Endothelial cell of umbilical vein (primary cell): ENCODE results near the gene AQP1. TPM values are rescaled to one million over a fixed set of nuclear protein-coding genes. Genes with fewer than 3 reads are reported as not detected.

Experiments
- BruUV-seq: library from RNA; stranded (reverse); fragments of 400-500 nt; replicated peaks from 2 replicates; lab custom pipeline; 2021; lab: Mats Ljungman, UMichigan
- CTCF ChIA-PET: fragments of 300-600, 350-600 bp; sonication (Branson Sonifier 250); formaldehyde crosslinking; loops from one replicate; lab custom pipeline; 2021; ENCODE audit warnings: antibody characterized with exemption, inconsistent platforms; lab: Charles Lee
- POLR2A ChIA-PET: fragments of 300-600, 350-600 bp; sonication (Branson Sonifier 250); formaldehyde crosslinking; loops from one replicate; lab custom pipeline; 2021; ENCODE audit warnings: antibody characterized with exemption, inconsistent platforms; lab: Charles Lee
- DNase-seq: peaks from one replicate; pipeline ENCODE4 v3.0.0-alpha.2; 2011; ENCODE audit warnings: low read depth, low spot score
- FAIRE-seq: peaks from 2 replicates; lab custom pipeline; 2011; peaks lifted over from hg19 to GRCh38; lab: Jason Lieb, UNC
- H2AFZ ChIP-seq: 2 replicates; pipeline ENCODE4 v1.6.0; 2012; ENCODE audit warnings: low read depth, low read length, control low read depth, inconsistent platforms
- H3K27ac ChIP-seq: 2 replicates; pipeline ENCODE4 v1.5.1; 2011; ENCODE audit warnings: low read depth, mild to moderate bottlenecking, control low read depth, low read length, moderate library complexity; ENCODE audit not compliant: insufficient read depth
- H3K27me3 ChIP-seq, 2 experiments: 2 replicates each; pipeline versions ENCODE4 v1.6.0 to v1.6.1; 2011; ENCODE audit warnings: low read length in 2 of 2, mixed read lengths in 1 of 2; ENCODE audit not compliant: control insufficient read depth in 2 of 2, insufficient read depth in 2 of 2
- H3K36me3 ChIP-seq, 2 experiments: 2 replicates in 1 of 2; 3 replicates in 1 of 2; pipeline ENCODE4 v1.5.1; 2011; ENCODE audit warnings: low read length in 2 of 2, mild to moderate bottlenecking in 1 of 2, moderate library complexity in 1 of 2; ENCODE audit not compliant: control insufficient read depth in 2 of 2, insufficient read depth in 2 of 2; ENCODE audit errors: extremely low read depth in 1 of 2
- H3K4me1 ChIP-seq: 3 replicates; pipeline ENCODE4 v1.5.1; 2011; ENCODE audit warnings: mild to moderate bottlenecking, low read length; ENCODE audit not compliant: control insufficient read depth, insufficient read depth; ENCODE audit errors: extremely low read depth
- H3K4me2 ChIP-seq: 2 replicates; pipeline ENCODE4 v1.6.1; 2011; ENCODE audit warnings: low read length, control low read depth, mixed read lengths; ENCODE audit not compliant: insufficient read depth
- H3K4me3 ChIP-seq, 3 experiments: fragments of 200-600 bp in 1 of 3; sonication (generic), shearing (Covaris generic) in 1 of 3; replicated peaks in 1 of 3; 2 replicates each; pipeline ENCODE4 v1.5.1; 2011 to 2016; ENCODE audit warnings: control low read depth in 3 of 3, low read length in 3 of 3, mild to moderate bottlenecking in 2 of 3, inconsistent platforms in 1 of 3, low read depth in 1 of 3, moderate library complexity in 1 of 3; ENCODE audit not compliant: insufficient read depth in 1 of 3
- H3K79me2 ChIP-seq: 2 replicates; pipeline ENCODE4 v1.6.0; 2012; ENCODE audit warnings: low read length, inconsistent platforms; ENCODE audit not compliant: control insufficient read depth, insufficient read depth
- H3K9ac ChIP-seq: replicated peaks from 2 replicates; pipeline ENCODE3; 2011; ENCODE audit warnings: low read length, control low read depth; ENCODE audit not compliant: insufficient read depth; ENCODE audit errors: extremely low read depth
- H3K9me1 ChIP-seq: replicated peaks from 3 replicates; pipeline ENCODE4 v1.6.0; 2011; ENCODE audit warnings: mild to moderate bottlenecking, low read length; ENCODE audit not compliant: control insufficient read depth, insufficient read depth; ENCODE audit errors: extremely low read depth
- H3K9me3 ChIP-seq: replicated peaks from 2 replicates; pipeline ENCODE4 v1.5.1; 2012; ENCODE audit warnings: low read length, inconsistent platforms; ENCODE audit not compliant: control insufficient read depth, insufficient read depth
- H4K20me1 ChIP-seq: replicated peaks from 2 replicates; pipeline ENCODE3; 2011; ENCODE audit warnings: mild to moderate bottlenecking, low read length; ENCODE audit not compliant: control insufficient read depth, insufficient read depth; ENCODE audit errors: extremely low read depth
- FOS ChIP-seq: IDR thresholded peaks from 2 replicates; pipeline ENCODE4 v1.6.1; 2011; ENCODE audit warnings: mild to moderate bottlenecking, low read length, moderate library complexity, borderline replicate concordance; ENCODE audit not compliant: insufficient read depth
- GATA2 ChIP-seq: IDR thresholded peaks from 2 replicates; pipeline ENCODE4 v1.7.0; 2011; ENCODE audit warnings: low read depth, mild to moderate bottlenecking, moderate library complexity, mixed read lengths, low read length; ENCODE audit not compliant: insufficient read length, insufficient read depth
- JUN ChIP-seq: IDR thresholded peaks from 2 replicates; pipeline ENCODE4 v1.6.1; 2011; ENCODE audit warnings: borderline replicate concordance, low read depth; ENCODE audit not compliant: insufficient read length, insufficient read depth
- MYC ChIP-seq: IDR thresholded peaks from one replicate; pipeline ENCODE4 v1.6.1; 2011; ENCODE audit warnings: mild to moderate bottlenecking, low read depth, low read length
- POLR2A ChIP-seq: IDR thresholded peaks from 2 replicates; pipeline ENCODE4 v1.6.1; 2012; ENCODE audit warnings: low read depth, mild to moderate bottlenecking, control low read depth, low read length
- POLR2AphosphoS5 ChIP-seq: IDR thresholded peaks from 2 replicates; pipeline ENCODE4 v1.6.1; 2012; ENCODE audit warnings: low read depth, mild to moderate bottlenecking, control low read depth, low read length, moderate library complexity; ENCODE audit not compliant: insufficient read depth
- dilution Hi-C: fragments of 300-500 bp; cut with MboI; formaldehyde crosslinking; loops from one replicate; pipeline ENCODE4 v1.15.0; 2019; ENCODE audit warnings: low sequenced_read_pairs; ENCODE audit not compliant: extremely low pct_ligation_motif_present
- intact Hi-C: fragments of 100-400 bp; cut with micrococcal nuclease; formaldehyde crosslinking; loops from one replicate; pipeline ENCODE4 v1.10.0; 2022
- polyA plus RNA-seq, 4 experiments: library from polyadenylated mRNA; depleted of rRNA in 3 of 4; stranded (reverse) in 3 of 4; unstranded in 1 of 4; fragments of >200 nt; gene quantifications; 2 replicates each; pipeline versions ENCODE4 v1.2.1 to v1.2.3, GENCODE V29; 2011 to 2012; ENCODE audit warnings: missing spikeins in 1 of 4
- total RNA-seq: library from RNA; stranded (reverse); gene quantifications from 2 replicates; pipeline ENCODE4 v1.2.3, GENCODE V29; 2021
- TF ChIP-seq, protein P1 (sequence below), 2 donors: IDR thresholded peaks; 1 replicate in 1 of 2; 2 replicates in 1 of 2; pipeline ENCODE4 v1.5.1; 2011; ENCODE audit warnings: low read length in 2 of 2, mild to moderate bottlenecking in 2 of 2, moderate library complexity in 2 of 2, control low read depth in 1 of 2, inconsistent platforms in 1 of 2, low read depth in 1 of 2; ENCODE audit not compliant: insufficient read depth in 1 of 2; ENCODE audit errors: extremely low read depth in 1 of 2

The AQP1 gene
- total and polyA plus RNA-seq, 2 donors (not counting 3 experiments of a cell fraction or from before 2014, with no cell fraction given) = 11.7 to 15.9 TPM

DNA sequence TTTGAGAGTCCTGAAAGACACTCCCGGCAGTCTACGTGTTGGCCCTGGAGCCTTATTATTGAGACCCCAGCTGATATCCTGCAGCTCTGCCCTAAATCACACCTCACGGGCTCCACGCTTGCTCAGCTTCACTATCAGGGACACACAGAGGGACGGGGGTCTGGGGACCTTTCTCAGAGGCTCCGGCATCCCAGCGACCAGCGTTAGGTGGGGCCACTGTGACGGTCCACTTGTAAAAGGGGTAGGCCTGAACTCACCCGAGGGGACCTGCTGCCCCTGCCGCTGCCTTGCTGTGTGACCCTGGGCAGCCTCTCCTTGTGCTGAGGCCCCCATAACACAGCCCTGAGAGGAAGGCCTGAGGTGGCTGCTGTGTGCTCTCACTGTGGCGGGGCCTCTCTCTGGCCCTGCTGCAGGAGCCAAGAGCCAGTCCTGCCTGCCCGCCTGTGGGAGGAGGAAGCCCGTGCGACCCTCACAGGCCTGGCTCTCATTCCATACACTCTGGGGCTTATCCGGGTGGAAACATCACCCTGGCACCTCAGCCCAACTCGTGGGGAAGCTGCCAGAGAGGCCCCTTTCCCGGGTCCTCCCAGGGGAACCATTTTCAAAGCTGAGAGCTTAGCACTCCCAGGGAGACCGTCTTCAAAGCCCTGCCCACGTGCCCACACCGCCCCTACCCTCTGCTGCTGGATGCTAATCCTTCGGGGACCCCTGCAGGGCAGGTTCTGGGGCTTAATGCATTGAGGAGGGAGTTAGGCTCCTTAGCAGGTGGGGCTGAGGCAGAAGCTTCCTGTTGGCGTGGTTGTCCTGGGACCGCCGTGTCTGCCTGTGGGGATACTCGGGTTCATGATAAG lies 21.7 kb downstream of the AQP1 start:
- CTCF ChIA-PET = interaction anchor here (0.9 to 2.4 kb wide), 5 partner anchors 10 to 189 kb away, joined by 3 to 15 read pairs (median 4); no protein-coding TSS in a partner anchor
- no TSS peak for BruUV-seq

DNA sequence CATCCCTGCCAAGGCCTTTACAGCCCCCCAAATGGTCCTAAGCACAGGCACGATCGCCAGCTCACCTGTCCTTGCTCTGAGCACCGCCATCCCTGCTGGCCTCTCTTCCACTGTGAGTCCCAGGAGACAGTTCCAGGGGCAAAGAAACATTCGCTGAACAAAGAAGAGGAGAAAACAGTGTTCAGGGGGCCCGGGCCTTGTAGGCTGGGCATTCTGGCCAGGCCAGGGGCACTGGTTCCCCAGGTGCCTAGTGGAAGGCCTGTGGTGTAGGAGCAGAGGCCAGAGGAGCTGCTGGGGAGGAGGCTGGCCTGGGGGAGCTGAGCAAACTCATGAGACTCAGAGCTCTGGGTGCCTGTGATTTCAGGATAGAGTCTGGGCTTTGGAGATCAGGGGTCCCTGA lies 22.6 kb downstream of the AQP1 start:
- no peak overlapping the region for H3K27ac ChIP-seq
- DNase-seq = no peak
- dilution Hi-C loops (no loop called here), intact Hi-C loops (no loop called here)
- no peak overlapping the region for H3K9ac ChIP-seq
- H3K27me3 ChIP-seq = peaks cover 7 to 17% of the 10 kb centered on the region in 2 experiments
- no peak for FAIRE-seq
- no peaks in the 10 kb centered on the region for H4K20me1 ChIP-seq
- TF ChIP-seq POLR2A = no peak
- no peak for TF ChIP-seq POLR2AphosphoS5
- no peak for TF ChIP-seq JUN
- no peak for TF ChIP-seq FOS
- TF ChIP-seq, protein P1, sequence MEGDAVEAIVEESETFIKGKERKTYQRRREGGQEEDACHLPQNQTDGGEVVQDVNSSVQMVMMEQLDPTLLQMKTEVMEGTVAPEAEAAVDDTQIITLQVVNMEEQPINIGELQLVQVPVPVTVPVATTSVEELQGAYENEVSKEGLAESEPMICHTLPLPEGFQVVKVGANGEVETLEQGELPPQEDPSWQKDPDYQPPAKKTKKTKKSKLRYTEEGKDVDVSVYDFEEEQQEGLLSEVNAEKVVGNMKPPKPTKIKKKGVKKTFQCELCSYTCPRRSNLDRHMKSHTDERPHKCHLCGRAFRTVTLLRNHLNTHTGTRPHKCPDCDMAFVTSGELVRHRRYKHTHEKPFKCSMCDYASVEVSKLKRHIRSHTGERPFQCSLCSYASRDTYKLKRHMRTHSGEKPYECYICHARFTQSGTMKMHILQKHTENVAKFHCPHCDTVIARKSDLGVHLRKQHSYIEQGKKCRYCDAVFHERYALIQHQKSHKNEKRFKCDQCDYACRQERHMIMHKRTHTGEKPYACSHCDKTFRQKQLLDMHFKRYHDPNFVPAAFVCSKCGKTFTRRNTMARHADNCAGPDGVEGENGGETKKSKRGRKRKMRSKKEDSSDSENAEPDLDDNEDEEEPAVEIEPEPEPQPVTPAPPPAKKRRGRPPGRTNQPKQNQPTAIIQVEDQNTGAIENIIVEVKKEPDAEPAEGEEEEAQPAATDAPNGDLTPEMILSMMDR (IDR thresholded peaks at IDR 0.05; ENCODE audit: extremely low read depth in 1 of 2, insufficient read depth in 1 of 2, low read depth in 1 of 2, low read length in 2 of 2) = no peak
- no peak for TF ChIP-seq GATA2
- no peaks in the 10 kb centered on the region for H3K9me1 ChIP-seq
- ChIA-PET POLR2A (no interaction called here), CTCF (interaction anchor here (0.8 to 3.3 kb wide), 8 partner anchors 12 to 188 kb away, joined by 3 to 15 read pairs (median 5); no protein-coding TSS in a partner anchor)
- H3K4me3 ChIP-seq = no peak overlapping the region
- H3K4me1 ChIP-seq = no peaks in the 10 kb centered on the region
- no TSS peak for BruUV-seq
- H3K4me2 ChIP-seq = no peak overlapping the region
- H3K36me3 ChIP-seq = no peaks in the 10 kb centered on the region
- no peaks in the 10 kb centered on the region for H3K9me3 ChIP-seq
- H2AFZ ChIP-seq = no peak overlapping the region
- no peaks in the 10 kb centered on the region for H3K79me2 ChIP-seq

More for the DNA sequence above, 21.7 kb downstream of the AQP1 start:
- H3K4me2 ChIP-seq = no peak overlapping the region
- peaks cover 7 to 15% of the 10 kb centered on the region in 2 experiments for H3K27me3 ChIP-seq
- H3K36me3 ChIP-seq = no peaks in the 10 kb centered on the region
- dilution Hi-C loops (no loop called here), intact Hi-C loops (no loop called here)
- H3K9me3 ChIP-seq = no peaks in the 10 kb centered on the region
- no peaks in the 10 kb centered on the region for H3K4me1 ChIP-seq
- POLR2A ChIA-PET = no interaction called here
- H3K27ac ChIP-seq = no peak overlapping the region
- no peak for FAIRE-seq
- H3K9ac ChIP-seq = no peak overlapping the region
- no peaks in the 10 kb centered on the region for H4K20me1 ChIP-seq
- H2AFZ ChIP-seq = no peak overlapping the region
- H3K9me1 ChIP-seq = no peaks in the 10 kb centered on the region
- no peak overlapping the region for H3K4me3 ChIP-seq
- TF ChIP-seq POLR2A = no peak
- TF ChIP-seq MYC = no peak
- no peak for TF ChIP-seq GATA2
- no peak for TF ChIP-seq FOS
- no peak for TF ChIP-seq JUN
- TF ChIP-seq POLR2AphosphoS5 = no peak
- DNase-seq = no peak
- H3K79me2 ChIP-seq = no peaks in the 10 kb centered on the region
